Nephron (organoid): ENCODE results near the gene USP15.

Experiments
- H3K27ac Mint-ChIP-seq, 3 experiments: 2 replicates each; pipeline ENCODE4 v1.8.0; 2020; ENCODE audit warnings: mixed read lengths in 3 of 3, mild to moderate bottlenecking in 2 of 3, moderate library complexity in 1 of 3
- H3K27me3 Mint-ChIP-seq: 2 replicates; pipeline ENCODE4 v1.8.0; 2021; ENCODE audit warnings: low read depth, mild to moderate bottlenecking, moderate library complexity, mixed read lengths
- H3K36me3 Mint-ChIP-seq: 2 replicates; pipeline ENCODE4 v1.8.0; 2020; ENCODE audit warnings: low read depth, mixed read lengths
- H3K4me1 Mint-ChIP-seq: 2 replicates; pipeline ENCODE4 v1.8.0; 2020; ENCODE audit warnings: mixed read lengths
- H3K4me3 Mint-ChIP-seq, 3 experiments: 2 replicates each; pipeline ENCODE4 v1.8.0; 2020; ENCODE audit warnings: mild to moderate bottlenecking in 3 of 3, mixed read lengths in 3 of 3, moderate library complexity in 2 of 3
- H3K9me3 Mint-ChIP-seq: 2 replicates; pipeline ENCODE4 v1.8.0; 2020; ENCODE audit warnings: mixed read lengths
- CTCF ChIP-seq, 3 experiments: fragments of 200-600 bp; sonication (generic); IDR thresholded peaks; one replicate each; pipeline ENCODE4 v1.5.0; 2021; ENCODE audit warnings: antibody characterized with exemption in 3 of 3; ENCODE audit not compliant: unreplicated experiment in 3 of 3

Gene USP15

DNA sequence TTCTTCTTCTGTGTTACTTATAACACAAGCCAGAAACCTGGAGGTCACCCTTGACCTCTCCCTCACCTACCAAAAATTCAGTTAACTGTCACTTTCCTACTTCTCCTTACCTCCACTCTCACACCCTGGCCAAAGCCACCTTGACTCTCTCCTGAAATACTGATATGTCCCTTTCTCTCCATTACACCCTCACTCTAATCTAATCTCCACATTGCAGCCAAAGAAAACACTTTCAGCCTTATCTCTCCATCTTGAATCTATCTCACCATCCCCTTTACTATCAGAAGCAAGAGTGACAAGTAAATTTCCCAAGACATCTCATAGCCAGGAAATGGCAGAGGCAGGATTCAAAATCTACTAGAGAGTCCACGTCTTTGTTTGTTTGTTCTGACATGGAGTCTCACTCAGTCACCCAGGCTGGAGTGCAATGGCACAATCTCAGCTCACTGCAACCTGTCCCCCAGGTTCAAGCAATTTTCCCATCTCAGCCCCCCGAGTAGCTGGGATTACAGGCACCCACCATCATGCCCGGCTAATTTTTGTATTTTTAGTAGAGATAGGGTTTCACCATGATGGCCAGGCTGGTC is 28.0 kb upstream of the USP15 start:
- Mint-ChIP-seq H3K27ac (no peak overlapping the region), H3K4me1 (no peaks in the 10 kb centered on the region), H3K27me3 (no peaks in the 10 kb centered on the region), H3K4me3 (no peak overlapping the region), H3K36me3 (no peaks in the 10 kb centered on the region), H3K9me3 (peaks cover 8% of the 10 kb centered on the region)
- no peak for TF ChIP-seq CTCF (IDR thresholded peaks at IDR 0.05; ENCODE audit: unreplicated experiment in 3 of 3)

DNA sequence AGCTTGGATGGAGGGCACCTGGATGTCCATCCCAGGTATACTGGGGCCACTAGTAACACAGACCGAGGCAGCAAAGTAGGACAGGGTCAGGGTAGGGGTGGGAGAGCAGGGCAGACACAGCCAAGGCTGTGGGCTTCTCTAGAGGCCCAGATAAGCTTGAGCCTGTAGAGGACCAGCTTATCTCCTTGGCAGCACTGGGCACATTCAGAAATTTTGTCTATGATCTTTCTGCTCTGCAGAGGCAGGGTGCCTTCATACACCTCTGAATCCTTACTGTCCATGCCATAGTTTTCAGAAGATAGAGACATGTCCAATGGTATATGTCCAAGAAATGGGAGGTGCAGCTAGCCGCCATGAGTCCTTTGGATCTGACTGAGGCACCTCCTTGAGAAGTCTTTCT is 26.4 kb upstream of the USP15 start:
- no peaks in the 10 kb centered on the region for H3K27me3 Mint-ChIP-seq
- H3K27ac Mint-ChIP-seq: no peak overlapping the region
- H3K9me3 Mint-ChIP-seq: peaks cover 15% of the 10 kb centered on the region
- TF ChIP-seq CTCF (IDR thresholded peaks at IDR 0.05; ENCODE audit: unreplicated experiment in 3 of 3): no peak
- H3K4me1 Mint-ChIP-seq: no peaks in the 10 kb centered on the region
- no peaks in the 10 kb centered on the region for H3K36me3 Mint-ChIP-seq
- no peak overlapping the region for H3K4me3 Mint-ChIP-seq

GRCh38 chr12:62239571-62239970 is 20.6 kb upstream of the USP15 start:
- TF ChIP-seq CTCF (IDR thresholded peaks at IDR 0.05; ENCODE audit: unreplicated experiment in 3 of 3): no peak
- no peak overlapping the region for H3K27ac Mint-ChIP-seq
- H3K36me3 Mint-ChIP-seq: no peaks in the 10 kb centered on the region
- H3K27me3 Mint-ChIP-seq: no peaks in the 10 kb centered on the region
- peaks cover 13% of the 10 kb centered on the region for H3K9me3 Mint-ChIP-seq
- no peak overlapping the region for H3K4me3 Mint-ChIP-seq
- H3K4me1 Mint-ChIP-seq: no peaks in the 10 kb centered on the region

DNA sequence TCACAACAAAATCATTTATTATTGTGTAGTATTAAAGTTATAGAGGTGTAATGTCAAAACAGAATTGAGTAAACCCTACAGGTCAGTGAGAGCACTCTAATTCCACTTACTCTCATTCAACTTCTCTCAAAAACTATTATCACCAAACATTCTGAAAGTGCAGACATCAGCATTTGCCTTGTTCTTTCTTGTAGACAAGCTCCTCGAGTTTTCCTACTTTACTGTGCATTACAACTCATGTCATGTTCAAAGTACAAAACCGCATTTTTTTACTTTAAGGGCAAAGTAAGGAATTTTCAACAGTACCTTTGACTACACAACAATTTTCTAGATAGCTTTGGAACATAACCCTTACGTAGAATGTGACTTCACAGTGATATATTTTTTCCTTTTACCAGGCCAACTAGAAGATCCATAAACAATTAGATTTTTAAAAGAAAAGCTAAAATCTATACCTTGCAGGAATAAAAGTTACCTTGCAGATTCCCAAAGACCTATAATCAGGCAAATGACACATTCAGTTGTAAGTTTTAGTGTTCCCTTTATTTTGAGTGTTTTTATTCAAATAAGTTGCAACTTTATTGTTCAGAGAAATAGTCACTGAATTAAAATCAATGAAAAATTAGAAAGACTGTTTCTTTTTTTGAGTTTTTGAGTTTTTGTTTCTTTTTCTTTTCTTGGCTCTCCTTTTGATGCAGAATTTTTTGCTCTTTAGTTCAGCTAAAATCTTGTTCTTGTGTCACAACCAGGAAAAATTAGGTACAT is 12.7 kb upstream of the USP15 start:
- H3K27ac Mint-ChIP-seq: no peak overlapping the region
- H3K36me3 Mint-ChIP-seq: no peaks in the 10 kb centered on the region
- no peak overlapping the region for H3K4me3 Mint-ChIP-seq
- TF ChIP-seq CTCF (IDR thresholded peaks at IDR 0.05; ENCODE audit: unreplicated experiment in 3 of 3): no peak
- H3K9me3 Mint-ChIP-seq: no peaks in the 10 kb centered on the region
- H3K4me1 Mint-ChIP-seq: no peaks in the 10 kb centered on the region
- H3K27me3 Mint-ChIP-seq: no peaks in the 10 kb centered on the region

- TF ChIP-seq CTCF (IDR thresholded peaks at IDR 0.05; ENCODE audit: unreplicated experiment in 3 of 3): no peak
- Mint-ChIP-seq H3K27ac (no peak overlapping the region), H3K4me1 (no peaks in the 10 kb centered on the region), H3K27me3 (no peaks in the 10 kb centered on the region), H3K9me3 (no peaks in the 10 kb centered on the region), H3K4me3 (no peak overlapping the region), H3K36me3 (no peaks in the 10 kb centered on the region)
These were observed 11.3 kb upstream of the USP15 start for GRCh38 chr12:62248873-62249272.

- H3K36me3 Mint-ChIP-seq: no peaks in the 10 kb centered on the region
- no peak overlapping the region for H3K4me3 Mint-ChIP-seq
- TF ChIP-seq CTCF (IDR thresholded peaks at IDR 0.05; ENCODE audit: unreplicated experiment in 3 of 3): no peak
- H3K9me3 Mint-ChIP-seq: no peaks in the 10 kb centered on the region
- no peaks in the 10 kb centered on the region for H3K27me3 Mint-ChIP-seq
- H3K4me1 Mint-ChIP-seq: no peaks in the 10 kb centered on the region
- H3K27ac Mint-ChIP-seq: no peak overlapping the region
These were observed 10.8 kb upstream of the USP15 start for GRCh38 chr12:62249419-62249818.
